Panc1 (cell line): ENCODE data around the gene PLA2G2C. TPM values are rescaled to one million over a fixed set of nuclear protein-coding genes. Genes with fewer than 3 reads are reported as not detected.

Experiments
- ATAC-seq: fragments of 200-7000 bp; cut with Tn5 transposase; 2 replicates; pipeline ENCODE4 v1.9.1; 2020; ENCODE audit warnings: mild to moderate bottlenecking, moderate library complexity
- BruUV-seq: library from RNA; stranded (reverse); fragments of 400-500 nt; replicated peaks from 2 replicates; lab custom pipeline; 2021; lab: Mats Ljungman, UMichigan
- CTCF ChIA-PET: fragments of 300-600 bp; sonication (Branson Sonifier 250); formaldehyde crosslinking; loops from one replicate; lab custom pipeline; 2022; ENCODE audit warnings: antibody characterized with exemption; lab: Charles Lee
- POLR2A ChIA-PET: fragments of 300-600 bp; sonication (Branson Sonifier 250); formaldehyde crosslinking; loops from one replicate; lab custom pipeline; 2022; ENCODE audit warnings: antibody characterized with exemption; lab: Charles Lee
- DNase-seq: peaks from one replicate; pipeline ENCODE4 v3.0.0-alpha.2; 2010; ENCODE audit warnings: low read depth, low spot score
- H3K27ac ChIP-seq: 2 replicates; pipeline ENCODE4 v1.5.1; 2011; ENCODE audit warnings: mild to moderate bottlenecking, low read length, inconsistent platforms
- H3K27me3 ChIP-seq: fragments of 200-500 bp; sonication (Bioruptor generic); 2 replicates; pipeline ENCODE4 v1.6.0; 2014; ENCODE audit warnings: low read length, inconsistent platforms; ENCODE audit not compliant: control insufficient read depth, insufficient read depth
- H3K36me3 ChIP-seq: fragments of 200-500 bp; sonication (Bioruptor generic); 2 replicates; pipeline ENCODE4 v1.5.1; 2014; ENCODE audit warnings: inconsistent platforms, mild to moderate bottlenecking, low read length, moderate library complexity; ENCODE audit not compliant: control insufficient read depth, insufficient read depth
- H3K4me1 ChIP-seq: 2 replicates; pipeline ENCODE4 v1.5.1; 2011; ENCODE audit warnings: inconsistent platforms, mild to moderate bottlenecking, low read length, moderate library complexity; ENCODE audit not compliant: control insufficient read depth, insufficient read depth
- H3K4me3 ChIP-seq, 2 experiments: 2 replicates each; pipeline ENCODE4 v1.5.1; 2011 to 2012; ENCODE audit warnings: low read depth in 2 of 2, low read length in 2 of 2, mild to moderate bottlenecking in 2 of 2, inconsistent platforms in 1 of 2, moderate library complexity in 1 of 2
- H3K9me3 ChIP-seq: fragments of 200-500 bp; sonication (Bioruptor generic); 2 replicates; pipeline ENCODE4 v1.5.1; 2014; ENCODE audit warnings: low read depth, mild to moderate bottlenecking, inconsistent platforms, low read length, moderate library complexity; ENCODE audit not compliant: control insufficient read depth, insufficient read depth
- CTCF ChIP-seq: fragments of 450-650 bp; IDR thresholded peaks from 2 replicates; pipeline ENCODE4 v1.5.1; 2017; ENCODE audit warnings: mild to moderate bottlenecking
- POLR2AphosphoS5 ChIP-seq: IDR thresholded peaks from 2 replicates; pipeline ENCODE4 v1.6.1; 2012; ENCODE audit warnings: mild to moderate bottlenecking, low read depth, low read length, moderate library complexity
- REST ChIP-seq, 2 experiments: IDR thresholded peaks; 2 replicates each; pipeline ENCODE4 v1.6.1; 2011 to 2012; ENCODE audit warnings: low read depth in 2 of 2, control low read depth in 1 of 2, low read length in 1 of 2, mild to moderate bottlenecking in 1 of 2, moderate library complexity in 1 of 2; ENCODE audit not compliant: insufficient read depth in 1 of 2
- SIN3A ChIP-seq: IDR thresholded peaks from 2 replicates; pipeline ENCODE4 v1.6.1; 2012; ENCODE audit warnings: low read depth, mild to moderate bottlenecking, low read length, moderate library complexity, borderline replicate concordance; ENCODE audit not compliant: insufficient read depth
- TCF7L2 ChIP-seq: IDR thresholded peaks from 2 replicates; pipeline ENCODE4 v1.6.1; 2011; ENCODE audit warnings: mild to moderate bottlenecking, low read depth, low read length, inconsistent platforms
- in situ Hi-C: cut with HindIII; loops from 2 replicates; pipeline ENCODE4 v1.10.0; 2016; ENCODE audit warnings: low sequenced_read_pairs, low pct_unique_long_range_greater_than_20kb
- intact Hi-C: fragments of 100-400 bp; cut with micrococcal nuclease; formaldehyde crosslinking; loops from one replicate; pipeline ENCODE4 v1.10.0; 2022; ENCODE audit not compliant: unreplicated experiment
- total RNA-seq: library from RNA; stranded (reverse); gene quantifications from one replicate; pipeline ENCODE4 v1.2.1, GENCODE V29; 2021; ENCODE audit not compliant: unreplicated experiment

PLA2G2C gene
- total RNA-seq, 1 experiment from 2014 or later: not detected

- in situ Hi-C loops (no loop called here), intact Hi-C loops (loop anchor here (5.0 kb wide), 1 partner anchor 282 kb away; no protein-coding TSS in a partner anchor)
- Histone ChIP-seq H3K4me1 (no peaks in the 10 kb centered on the region), H3K36me3 (no peaks in the 10 kb centered on the region), H3K27ac (no peak overlapping the region), H3K27me3 (peaks cover 14% of the 10 kb centered on the region), H3K4me3 (no peak overlapping the region), H3K9me3 (no peaks in the 10 kb centered on the region)
- POLR2A ChIA-PET: no interaction called here
- DNase-seq (no peak), ATAC-seq (no peak)
- no TSS peak for BruUV-seq
- TF ChIP-seq CTCF (no peak), TCF7L2 (no peak), POLR2AphosphoS5 (no peak), SIN3A (no peak), REST (IDR thresholded peaks at IDR 0.05; ENCODE audit: insufficient read depth in 1 of 2, low read depth in 2 of 2, low read length in 1 of 2) (no peak)
- CTCF ChIA-PET: no interaction called here
Observed at GRCh38 chr1:20198918-20199317, 12.6 kb upstream of the PLA2G2C start.

- intact Hi-C loops: loop anchor here (5.0 kb wide), 1 partner anchor 281 kb away; no protein-coding TSS in a partner anchor
- no peak overlapping the region for H3K27ac ChIP-seq
- CTCF ChIA-PET: no interaction called here
Observed at GRCh38 chr1:20198296-20198695, 12.0 kb upstream of the PLA2G2C start.

More at GRCh38 chr1:20198296-20198695, 12.0 kb upstream of the PLA2G2C start:
- no peak for DNase-seq
- POLR2A ChIA-PET: no interaction called here
- TF ChIP-seq CTCF: no peak
- no peak for TF ChIP-seq POLR2AphosphoS5
- TF ChIP-seq TCF7L2: no peak
- TF ChIP-seq REST (IDR thresholded peaks at IDR 0.05; ENCODE audit: insufficient read depth in 1 of 2, low read depth in 2 of 2, low read length in 1 of 2): no peak
- no peak for TF ChIP-seq SIN3A
- Histone ChIP-seq H3K27me3 (peaks cover 17% of the 10 kb centered on the region), H3K4me3 (no peak overlapping the region), H3K36me3 (no peaks in the 10 kb centered on the region), H3K9me3 (no peaks in the 10 kb centered on the region), H3K4me1 (no peaks in the 10 kb centered on the region)
- ATAC-seq: no peak
- in situ Hi-C loops: no loop called here
- no TSS peak for BruUV-seq
